HG02610 (cell line): Measurements from ENCODE around the gene IL10.

Experiments used
- ATAC-seq: cut with Tn5 transposase; IDR thresholded peaks from one replicate; pipeline ENCODE4 v1.9.1; 2021; ENCODE audit warnings: mild to moderate bottlenecking, moderate library complexity; ENCODE audit not compliant: unreplicated experiment

The IL10 gene

DNA sequence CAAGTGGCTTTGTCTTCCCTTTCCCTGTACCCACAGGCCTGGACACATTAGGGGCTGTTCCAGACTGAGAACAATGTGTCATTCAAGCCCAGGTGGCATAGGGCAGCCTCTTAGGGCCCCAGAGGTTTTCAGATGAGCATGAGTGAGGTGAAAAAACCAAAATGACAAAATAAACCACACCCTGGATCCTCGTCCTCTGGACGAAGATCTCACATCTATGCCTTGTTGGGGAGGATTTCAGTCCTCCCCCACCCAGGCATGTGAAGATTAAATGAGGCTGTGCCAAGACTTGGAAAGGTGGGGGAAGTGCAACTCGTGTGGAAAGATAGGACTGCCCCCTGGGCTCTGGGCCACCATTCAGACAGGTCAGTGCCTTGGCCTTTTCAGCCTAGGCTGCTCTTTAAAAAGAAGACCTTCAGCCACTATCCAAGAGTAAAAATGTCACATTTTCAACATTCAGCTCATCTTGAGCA lies 34.5 kb downstream of the IL10 start:
- ATAC-seq, result no peak

DNA sequence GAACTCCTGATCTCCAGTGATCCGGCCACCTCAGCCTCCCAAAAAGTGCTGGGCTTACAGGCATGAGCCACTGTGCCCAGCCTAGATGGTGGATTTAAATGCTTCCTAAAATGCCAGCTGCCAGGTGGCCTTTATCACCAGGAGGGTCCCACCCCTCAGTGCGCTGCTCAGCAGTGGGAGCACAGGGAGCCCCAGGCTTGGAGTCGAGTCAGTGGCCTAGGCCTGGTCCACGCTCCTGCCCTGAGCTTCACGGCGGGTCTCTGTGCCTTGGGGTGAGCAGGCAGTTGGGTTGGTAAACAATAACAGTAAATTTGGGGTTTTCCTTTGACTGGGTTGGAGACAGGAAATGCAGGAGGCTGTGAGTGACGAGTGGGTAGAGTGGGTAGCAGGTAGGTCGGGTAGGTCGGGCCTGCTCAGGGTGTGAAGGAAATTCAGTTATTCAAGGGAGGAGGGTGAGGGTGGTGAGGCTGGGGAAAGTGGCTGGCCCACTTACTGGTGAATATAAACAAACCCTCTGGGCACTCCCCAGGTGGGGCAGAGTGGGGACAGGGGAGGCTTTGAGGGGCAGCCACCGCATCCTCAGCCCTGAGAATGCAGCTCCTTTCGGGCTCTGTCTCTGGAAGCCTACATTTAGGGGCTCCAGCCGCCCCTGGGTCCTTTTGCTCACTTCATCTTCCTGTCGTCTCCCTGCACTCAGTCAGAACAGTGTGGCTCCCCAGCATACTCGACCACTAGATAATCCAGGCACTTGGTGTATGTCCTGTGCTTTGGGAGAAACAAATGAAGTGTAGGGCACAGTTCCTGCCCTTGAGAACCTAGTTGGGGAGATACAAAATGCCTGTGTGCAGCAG lies 35.2 kb downstream of the IL10 start:
- ATAC-seq, result no peak

DNA sequence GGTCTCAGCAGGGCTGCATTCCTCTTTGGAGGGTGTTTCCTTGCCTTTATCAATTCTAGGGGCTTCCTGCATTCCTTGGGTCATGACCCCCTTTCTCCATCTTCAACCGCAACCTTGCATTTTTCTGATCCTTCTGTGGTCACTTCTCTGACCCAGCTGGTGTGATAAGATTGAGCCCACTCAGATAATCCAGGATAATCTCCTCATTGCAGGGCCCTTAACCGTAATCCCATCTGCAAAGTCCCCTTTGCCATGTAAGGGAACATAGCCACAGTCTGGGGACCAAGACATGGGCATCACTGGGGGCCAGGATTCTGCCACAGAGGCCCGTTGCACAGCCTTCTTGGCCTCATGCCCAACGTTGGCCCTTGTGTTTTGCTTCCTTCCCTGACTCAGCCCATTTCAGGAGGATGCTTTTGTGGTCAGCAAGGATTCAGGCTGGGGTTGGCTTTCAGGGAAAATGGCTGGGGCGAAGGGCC lies 36.7 kb downstream of the IL10 start:
- no peak for ATAC-seq

DNA sequence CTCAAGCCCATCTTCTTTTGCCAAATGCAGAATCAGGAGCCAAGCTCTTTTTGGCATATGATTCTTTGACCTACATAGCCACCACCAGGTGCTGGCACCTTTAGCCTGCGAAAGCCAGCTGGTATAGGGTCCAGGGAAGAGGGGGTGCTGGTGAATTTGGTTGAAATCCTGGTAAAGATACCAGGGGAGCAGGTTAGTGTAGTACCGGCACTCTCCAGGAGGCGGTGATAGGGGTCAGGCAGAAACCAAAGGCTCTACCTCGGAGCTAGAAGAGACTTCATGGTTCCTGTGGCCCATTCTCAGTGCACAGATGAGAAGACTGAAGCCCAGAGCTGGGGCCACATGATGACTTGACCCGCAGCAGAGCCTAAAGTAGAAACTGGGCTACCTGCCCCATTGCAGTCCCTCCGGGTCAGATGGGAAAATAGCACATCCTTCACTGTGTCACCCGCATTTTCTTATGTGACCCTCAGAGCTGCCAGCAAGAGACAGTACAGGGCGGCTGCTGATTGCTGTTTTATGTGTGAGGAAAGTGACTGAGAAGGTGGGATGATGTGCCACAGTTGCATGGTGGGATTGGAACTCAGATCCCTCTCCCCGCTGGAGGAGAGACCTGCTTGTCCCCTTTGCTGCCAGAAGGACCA lies 37.7 kb downstream of the IL10 start:
- ATAC-seq, result no peak

DNA sequence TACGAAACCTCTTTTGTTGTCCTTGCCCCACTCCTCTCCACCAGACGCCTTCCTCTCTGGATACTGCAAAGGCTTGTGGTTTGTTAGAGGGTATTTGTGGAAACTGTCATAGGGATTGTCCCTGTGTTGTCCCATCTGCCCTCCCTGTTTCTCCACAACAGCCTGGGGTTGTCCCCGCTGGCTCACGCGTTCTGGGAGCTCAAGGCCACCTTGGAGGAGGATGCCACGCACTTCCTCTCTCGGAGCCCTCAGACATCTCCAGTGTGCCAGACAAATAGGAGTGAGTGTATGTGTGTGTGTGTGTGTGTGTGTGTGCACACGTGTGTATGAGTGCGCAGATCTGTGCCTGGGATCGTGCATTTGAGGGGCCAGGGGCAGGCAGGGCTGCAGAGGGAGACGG lies 39.3 kb downstream of the IL10 start:
- ATAC-seq, result no peak

DNA sequence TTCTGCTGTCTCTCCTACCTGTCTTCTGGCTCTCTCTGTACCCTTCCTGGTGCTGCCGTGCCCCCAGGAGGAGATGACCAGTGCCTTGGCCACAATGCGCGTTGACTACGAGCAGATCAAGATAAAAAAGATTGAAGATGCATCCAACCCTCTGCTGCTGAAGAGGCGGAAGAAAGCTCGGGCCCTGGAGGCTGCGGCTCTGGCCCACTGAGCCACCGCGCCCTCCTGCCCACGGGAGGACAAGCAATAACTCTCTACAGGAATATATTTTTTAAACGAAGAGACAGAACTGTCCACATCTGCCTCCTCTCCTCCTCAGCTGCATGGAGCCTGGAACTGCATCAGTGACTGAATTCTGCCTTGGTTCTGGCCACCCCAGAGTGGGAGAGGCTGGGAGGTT lies 39.8 kb downstream of the IL10 start:
- no peak for ATAC-seq

DNA sequence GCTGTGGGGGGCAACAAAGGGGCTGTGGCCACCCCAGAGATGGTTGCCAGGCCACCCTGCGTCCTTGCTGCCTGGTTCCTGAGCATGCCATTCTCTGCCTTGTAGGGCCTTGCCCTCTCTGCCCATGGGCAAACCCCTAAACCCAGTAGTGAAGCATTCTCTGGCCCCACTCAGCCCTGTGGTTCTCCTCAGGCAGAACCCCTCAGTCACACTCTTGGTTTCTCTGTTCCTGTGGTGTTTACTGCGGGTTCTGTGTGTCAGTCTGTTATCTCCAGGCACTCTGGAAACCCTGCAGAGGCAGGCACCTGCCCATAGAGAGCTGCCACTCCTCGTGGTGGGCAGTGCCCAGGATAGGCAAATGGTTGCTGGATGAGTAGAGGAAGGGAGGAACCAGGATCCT lies 42.8 kb downstream of the IL10 start:
- no peak for ATAC-seq

DNA sequence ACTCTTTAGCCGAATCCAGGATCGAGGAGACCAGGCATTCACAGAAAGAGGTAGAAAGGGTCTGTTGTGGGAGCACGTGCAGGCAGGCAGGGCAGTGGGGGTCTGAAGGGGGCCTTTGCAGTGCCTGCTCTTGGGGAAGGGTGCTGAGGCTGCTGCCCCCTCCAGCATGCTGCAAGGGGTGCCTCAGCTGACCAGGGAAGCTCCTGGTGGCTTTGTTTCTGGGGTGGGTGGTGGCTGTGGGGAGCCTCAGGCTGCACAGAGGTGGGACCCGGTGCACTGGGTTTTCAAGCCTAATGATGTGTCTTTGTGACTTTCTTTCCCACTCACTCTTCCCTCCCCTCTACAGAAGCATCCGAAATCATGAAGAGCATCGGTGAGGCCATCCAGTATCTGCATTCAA lies 43.2 kb downstream of the IL10 start:
- no peak for ATAC-seq

DNA sequence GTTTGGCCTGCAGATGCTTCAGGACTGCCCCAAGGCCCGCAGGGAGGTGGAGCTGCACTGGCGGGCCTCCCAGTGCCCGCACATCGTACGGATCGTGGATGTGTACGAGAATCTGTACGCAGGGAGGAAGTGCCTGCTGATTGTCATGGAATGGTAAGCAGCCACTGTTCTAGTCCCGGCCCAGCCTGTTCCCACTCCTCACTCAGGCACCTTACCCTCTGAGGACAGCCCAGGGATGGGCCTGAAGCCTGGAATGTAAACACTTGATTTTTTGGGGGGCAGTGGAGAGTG lies 43.7 kb downstream of the IL10 start:
- ATAC-seq, result no peak

DNA sequence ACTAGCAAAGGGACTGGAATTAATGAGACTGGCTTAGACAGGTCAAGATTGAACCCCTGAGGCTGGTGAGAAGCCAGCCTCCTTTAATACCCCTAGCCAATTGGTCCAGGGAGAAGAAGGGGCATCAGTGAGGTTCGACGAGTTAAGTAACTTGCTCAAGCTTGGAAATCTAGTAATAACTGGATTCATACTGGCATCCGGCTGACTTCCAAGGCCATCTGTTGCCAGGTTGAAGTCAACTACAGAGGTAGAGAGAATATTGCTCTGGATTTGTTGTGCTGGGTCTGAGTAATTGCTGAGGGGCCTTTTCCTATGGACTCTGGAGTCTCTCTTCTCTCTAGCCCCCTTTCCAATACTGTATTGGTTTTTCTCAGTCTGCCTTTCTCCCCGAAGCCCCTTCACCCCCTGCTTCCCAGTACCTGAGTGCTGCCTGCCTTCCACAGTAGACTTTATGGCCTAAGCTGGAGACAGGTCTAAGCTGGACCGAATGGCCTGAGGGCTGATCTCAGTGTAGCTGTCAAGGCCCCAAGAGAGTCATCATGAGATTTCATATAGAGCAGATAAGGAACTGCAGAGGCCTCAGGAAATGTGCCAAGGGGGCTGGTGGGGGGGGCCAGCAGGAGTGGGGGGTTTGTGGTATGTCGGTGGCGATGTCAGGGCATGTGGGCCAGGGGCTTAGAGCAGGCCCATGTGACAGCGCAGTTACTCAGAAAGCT lies 44.2 kb downstream of the IL10 start:
- no peak for ATAC-seq

DNA sequence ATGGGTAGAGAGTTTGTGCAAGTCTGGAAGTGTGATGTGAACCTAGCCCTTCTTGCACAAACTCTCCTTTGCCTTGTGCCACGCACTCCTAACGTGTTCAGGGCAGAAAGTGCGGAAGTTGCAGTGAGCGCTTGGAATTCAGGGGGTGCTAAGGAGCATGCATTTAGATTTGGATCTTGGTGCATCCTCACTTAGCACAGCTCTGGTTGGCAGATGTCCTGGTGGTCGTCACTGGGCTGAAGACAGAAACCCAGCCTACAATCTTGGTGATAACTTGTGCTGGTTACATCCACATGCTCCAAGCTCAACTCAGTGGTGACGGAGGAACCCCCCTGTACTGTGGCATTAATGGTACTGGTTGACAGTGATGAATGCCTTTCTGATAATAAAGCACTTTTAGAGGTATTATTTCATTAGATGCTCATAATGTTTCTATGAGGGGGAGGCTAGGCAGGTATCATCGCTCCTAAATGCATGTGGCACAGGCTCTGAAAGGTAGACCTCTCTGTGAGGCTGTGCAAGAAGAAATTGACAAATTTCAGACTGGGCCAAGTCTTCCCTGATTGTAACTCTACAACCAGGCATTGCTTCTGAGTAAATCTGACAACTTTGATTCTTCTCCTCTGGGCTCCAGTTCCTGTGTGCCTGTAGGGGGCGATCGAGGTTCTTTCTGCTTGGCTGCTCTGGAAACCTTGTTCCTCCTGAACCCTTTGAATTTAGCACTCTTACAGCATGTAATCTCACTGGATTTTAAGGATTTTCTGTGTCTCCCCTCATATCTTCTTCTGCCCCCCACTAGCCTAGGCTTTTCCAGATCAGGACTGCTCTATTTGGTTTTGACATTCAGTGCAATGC lies 47.0 kb downstream of the IL10 start:
- no peak for ATAC-seq

DNA sequence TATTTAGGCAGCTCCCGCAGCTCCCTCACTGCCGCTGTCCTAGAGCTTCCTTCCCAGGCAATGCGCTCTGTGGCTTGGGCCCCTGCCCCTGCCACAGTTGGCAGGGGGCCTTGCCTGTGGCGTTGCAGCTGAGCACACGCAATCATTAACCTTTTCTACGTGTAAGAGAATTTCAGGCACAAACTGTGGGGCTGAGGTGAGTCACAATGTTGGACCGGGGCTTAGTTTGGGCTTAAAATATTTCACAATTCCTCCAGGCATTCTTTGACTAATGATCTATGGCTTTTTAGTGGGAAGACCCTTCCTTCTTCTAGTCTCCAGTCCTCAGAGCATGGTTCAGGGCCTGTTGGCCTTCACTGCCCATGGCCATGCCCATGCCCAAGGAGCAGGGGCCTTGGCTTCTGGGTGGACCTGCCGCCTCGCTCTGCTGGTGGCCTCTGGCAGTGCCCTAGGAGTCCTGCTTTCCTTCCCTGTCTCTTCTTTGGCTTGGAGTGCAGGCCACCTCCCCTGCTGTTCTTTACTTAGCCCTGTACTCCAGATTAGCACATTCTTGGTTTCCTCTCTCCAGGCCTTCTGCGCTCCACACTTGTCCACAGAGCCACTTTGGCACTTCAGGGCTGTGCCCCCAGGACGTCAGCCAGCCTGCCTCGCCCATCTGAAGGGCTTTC lies 48.4 kb downstream of the IL10 start:
- ATAC-seq, result no peak

DNA sequence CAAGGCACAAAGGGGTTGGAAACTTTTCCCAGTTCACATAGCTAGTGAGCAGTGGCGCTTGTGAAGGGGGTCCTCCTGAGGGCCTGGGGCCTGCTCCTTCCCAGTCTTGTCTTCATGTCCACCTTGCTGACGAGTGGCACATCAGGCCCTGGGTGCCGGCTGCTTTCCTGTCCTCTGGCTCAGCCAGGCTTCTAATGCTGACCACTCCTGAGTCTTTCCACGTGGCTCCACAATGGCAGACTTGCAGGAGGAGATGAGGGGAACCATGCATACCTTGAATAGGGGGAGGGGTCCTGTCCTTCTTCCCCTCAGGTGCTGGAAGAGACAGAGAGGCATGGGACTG lies 48.9 kb downstream of the IL10 start:
- no peak for ATAC-seq

DNA sequence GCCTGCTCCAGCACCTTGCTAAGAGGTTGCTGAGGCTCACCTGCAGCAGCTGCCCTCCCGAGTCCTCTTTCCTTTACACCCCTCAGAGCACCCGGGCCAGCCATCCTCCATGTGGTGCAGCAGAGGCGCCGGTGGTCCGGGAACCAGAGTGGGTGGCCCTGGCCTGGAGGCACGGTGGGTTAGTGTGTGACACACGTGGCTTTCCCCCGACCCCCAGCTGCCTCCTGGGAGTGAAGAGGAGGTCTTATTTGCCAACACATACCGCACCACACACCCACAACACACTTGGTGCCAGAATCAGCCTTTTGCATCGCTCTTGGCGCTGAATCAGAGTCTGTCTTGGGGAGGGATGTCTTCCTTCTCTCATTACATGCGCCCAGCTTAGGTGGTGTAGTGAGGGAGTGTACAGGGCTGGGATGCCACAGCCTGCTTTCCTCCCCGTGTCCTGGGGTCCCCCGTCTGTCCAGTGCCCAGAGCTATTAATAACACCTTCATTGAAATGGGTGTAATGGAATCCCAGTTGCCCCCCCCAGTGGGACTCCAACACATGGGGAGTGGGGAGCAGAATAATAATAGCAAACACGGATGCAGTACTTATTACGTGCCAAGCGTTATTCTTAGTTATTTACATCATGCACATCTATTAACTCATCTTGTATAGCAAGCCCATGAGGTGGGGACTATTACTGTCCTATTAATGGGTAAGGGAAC lies 49.4 kb downstream of the IL10 start:
- ATAC-seq, result no peak

DNA sequence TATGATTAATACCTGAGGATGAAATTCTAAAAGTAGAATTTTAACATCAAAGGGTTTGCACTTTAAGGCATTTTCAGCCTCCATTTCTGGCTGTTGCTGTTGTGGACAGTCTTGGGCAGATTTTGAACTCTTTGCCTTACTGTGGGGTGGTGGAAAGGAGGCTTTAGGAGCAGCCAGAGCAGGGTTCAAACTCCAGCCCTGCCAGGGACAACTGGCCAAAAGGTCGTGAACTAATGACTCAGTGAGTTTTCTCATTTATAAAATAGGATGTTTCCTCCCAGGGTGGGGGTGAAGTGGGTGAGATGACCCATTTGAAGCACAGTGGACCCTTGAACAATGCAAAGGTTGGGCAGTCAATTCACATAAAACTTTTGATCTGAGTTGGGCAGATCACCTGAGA lies 50.8 kb downstream of the IL10 start:
- ATAC-seq, result no peak

DNA sequence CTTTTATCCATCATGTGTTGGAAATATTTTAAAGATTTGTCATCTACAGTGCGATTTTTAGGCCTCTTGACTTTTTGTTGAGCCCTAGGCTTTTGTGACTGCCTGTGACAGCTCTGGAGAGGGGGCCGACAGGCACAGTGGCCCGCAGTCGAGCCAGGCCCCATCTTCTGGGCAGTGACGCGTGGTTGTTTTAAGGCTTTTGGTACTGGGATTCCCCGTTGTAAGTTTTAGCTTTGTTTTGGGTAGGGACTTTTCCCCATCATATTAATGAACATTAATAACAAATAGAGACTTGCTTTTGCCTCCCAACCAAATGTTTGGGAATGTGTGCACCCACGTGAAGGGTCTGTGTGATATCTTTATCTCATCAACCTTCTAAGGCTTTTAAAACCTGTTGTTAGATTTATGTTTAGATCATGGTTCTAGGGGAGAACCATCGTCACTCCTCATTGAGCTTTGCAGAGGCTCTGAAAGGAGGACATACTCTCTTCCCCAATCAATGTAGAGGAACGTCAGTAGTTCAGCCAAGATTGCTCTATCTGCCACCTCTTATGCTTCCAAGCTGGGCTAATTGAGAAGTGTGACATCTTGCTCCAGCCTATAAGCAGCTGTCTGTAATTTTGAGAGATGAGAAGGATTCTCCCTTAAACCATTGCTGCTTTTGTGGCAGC lies 53.0 kb downstream of the IL10 start:
- ATAC-seq, result no peak

DNA sequence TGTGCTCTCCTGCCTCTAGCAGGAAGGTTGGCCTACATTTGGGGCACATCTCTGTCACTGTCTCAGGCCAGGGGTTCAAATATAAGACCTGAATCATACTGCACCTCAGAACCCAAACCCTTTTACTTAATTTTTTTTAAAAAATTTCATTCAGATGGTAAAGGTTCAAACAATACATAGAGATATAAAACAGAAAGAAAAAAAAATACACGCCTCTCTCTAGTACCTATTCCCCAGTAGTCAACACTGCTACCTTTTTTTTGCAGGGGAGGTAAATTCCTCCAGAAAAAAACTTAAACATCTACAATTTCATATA lies 54.7 kb downstream of the IL10 start:
- no peak for ATAC-seq
